AG09319 (cell line): ENCODE data around the gene TPK1.
A peak's percentile ranks its signal among the peaks of the same experiment; 100 is the strongest.

Source experiments
- DNase-seq: peaks from one replicate; pipeline ENCODE4 v3.0.0-alpha.2; 2010; ENCODE audit warnings: low read depth; ENCODE audit errors: extremely low read depth
- TF ChIP-seq, protein P1 (sequence below): IDR thresholded peaks from 2 replicates; pipeline ENCODE4 v1.5.1; 2011; ENCODE audit warnings: low read depth, mild to moderate bottlenecking, inconsistent platforms, low read length, moderate library complexity

Gene TPK1

DNA sequence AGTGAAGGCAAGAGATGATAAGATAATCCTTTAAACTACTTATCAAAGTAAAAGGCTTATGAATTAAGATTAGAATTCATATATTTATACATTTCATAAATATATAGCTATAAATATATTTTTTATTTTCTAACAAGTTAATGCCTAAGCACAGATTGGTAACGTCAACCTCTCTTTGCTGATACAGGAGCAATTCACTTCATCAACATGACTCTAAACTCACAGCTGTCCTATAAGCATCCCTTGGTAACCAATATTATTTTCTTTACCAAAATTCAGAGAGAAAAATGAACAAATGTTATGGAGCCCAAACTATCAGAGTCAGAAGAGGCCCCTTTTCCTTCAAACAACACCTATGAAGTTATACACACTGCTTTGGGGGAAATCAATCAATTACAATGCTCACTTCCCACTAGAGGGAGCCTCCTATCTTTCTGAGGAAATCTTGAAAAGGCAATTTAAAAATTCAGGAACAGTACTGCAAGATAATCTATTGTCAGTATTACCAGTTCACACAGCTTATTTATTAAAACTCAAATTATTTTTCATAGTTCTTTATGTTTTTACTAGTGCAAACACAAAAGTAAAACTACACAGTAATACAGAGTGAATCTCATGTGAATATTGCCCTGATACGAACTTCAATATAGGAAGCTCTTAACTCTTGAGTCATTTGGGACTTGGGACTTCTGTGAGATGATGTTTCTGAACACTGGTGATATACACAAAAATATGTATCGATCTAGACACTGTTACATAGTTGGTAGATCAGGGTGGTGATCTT, 381.4 kb downstream of the TPK1 start:
- no peak for DNase-seq
- TF ChIP-seq, protein P1, sequence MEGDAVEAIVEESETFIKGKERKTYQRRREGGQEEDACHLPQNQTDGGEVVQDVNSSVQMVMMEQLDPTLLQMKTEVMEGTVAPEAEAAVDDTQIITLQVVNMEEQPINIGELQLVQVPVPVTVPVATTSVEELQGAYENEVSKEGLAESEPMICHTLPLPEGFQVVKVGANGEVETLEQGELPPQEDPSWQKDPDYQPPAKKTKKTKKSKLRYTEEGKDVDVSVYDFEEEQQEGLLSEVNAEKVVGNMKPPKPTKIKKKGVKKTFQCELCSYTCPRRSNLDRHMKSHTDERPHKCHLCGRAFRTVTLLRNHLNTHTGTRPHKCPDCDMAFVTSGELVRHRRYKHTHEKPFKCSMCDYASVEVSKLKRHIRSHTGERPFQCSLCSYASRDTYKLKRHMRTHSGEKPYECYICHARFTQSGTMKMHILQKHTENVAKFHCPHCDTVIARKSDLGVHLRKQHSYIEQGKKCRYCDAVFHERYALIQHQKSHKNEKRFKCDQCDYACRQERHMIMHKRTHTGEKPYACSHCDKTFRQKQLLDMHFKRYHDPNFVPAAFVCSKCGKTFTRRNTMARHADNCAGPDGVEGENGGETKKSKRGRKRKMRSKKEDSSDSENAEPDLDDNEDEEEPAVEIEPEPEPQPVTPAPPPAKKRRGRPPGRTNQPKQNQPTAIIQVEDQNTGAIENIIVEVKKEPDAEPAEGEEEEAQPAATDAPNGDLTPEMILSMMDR: peak; percentile 34

DNA sequence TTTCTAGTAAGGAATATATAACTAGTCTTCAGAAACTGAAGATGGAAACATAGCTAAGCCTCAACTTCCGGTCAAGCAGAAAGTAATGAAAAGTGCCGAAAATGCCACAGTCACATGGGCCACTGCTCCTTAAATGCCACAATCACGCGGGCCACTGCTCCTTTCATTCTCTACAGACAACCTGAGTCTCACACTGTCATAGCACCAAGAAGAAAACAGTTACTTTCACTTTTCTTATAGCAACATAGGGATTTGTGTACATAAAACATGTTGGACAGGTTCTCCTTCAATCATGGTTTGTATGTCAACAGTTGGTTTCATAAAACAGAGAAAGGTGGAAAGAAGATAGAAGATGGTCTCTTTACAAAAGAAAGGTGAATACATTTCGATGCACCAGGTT, 383.8 kb downstream of the TPK1 start:
- no peak for DNase-seq
- TF ChIP-seq, protein P1: no peak

DNA sequence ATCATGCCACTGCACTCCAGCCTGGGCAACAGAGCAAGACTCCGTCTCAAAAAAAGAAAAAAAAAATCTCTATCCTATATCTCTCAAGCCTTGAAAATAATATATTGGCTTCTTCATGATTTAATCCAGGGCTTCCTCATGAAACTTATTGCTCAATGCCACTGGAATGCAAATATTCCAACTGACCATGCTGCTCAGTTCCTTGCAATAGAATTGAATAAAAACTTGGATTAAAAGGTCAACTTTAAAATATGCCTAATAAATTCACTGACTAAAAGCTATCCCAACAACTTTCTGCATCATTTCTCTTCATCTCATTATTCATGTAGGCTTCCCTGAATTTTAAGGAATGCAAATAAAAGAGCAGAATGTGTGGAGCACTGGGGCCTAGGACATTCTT, 390.3 kb downstream of the TPK1 start:
- TF ChIP-seq, protein P1: no peak
- no peak for DNase-seq

DNA sequence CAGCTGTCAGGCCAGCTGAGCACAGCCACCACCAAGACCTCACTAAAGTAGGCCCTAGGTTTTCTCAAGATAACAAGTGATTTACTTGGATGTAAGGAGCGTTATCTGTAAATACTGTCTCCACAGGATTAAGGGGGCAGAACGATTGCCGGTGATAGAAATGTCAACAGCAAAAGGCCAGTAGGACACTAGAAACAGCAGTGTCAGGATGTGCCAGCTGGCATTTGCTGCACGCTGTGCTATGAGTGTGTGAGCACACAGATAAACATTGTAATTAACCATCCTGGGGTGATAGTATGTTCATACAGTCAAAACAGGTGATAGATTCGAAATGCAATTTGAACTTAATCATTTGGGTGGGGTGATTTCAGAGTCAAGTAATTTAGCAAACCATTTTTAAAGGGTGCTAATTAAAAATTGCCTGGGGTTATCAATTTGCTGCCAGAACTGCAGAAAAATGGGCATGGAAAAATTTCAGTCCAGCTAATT, 396.1 kb downstream of the TPK1 start:
- TF ChIP-seq, protein P1: no peak
- DNase-seq: no peak

DNA sequence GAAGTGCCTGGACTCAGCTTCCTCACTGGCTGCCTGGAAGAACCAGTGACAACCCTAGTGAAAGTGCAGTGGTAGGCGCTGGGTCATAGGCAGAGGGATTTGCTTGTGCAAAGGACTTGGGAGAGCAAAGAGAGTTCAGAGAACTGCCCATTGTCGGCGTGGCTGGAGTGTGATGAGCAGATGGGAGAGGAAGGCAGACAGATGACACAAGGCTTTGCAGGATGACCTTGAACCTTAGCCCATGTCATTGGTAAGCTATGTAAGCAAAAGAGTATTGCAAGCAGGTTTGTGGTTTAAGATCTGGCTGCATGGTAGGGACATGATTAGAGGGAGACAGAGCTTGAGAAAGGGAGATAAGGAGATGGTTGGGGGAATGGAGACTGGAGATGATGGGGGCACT, 397.1 kb downstream of the TPK1 start:
- TF ChIP-seq, protein P1: no peak
- DNase-seq: no peak

DNA sequence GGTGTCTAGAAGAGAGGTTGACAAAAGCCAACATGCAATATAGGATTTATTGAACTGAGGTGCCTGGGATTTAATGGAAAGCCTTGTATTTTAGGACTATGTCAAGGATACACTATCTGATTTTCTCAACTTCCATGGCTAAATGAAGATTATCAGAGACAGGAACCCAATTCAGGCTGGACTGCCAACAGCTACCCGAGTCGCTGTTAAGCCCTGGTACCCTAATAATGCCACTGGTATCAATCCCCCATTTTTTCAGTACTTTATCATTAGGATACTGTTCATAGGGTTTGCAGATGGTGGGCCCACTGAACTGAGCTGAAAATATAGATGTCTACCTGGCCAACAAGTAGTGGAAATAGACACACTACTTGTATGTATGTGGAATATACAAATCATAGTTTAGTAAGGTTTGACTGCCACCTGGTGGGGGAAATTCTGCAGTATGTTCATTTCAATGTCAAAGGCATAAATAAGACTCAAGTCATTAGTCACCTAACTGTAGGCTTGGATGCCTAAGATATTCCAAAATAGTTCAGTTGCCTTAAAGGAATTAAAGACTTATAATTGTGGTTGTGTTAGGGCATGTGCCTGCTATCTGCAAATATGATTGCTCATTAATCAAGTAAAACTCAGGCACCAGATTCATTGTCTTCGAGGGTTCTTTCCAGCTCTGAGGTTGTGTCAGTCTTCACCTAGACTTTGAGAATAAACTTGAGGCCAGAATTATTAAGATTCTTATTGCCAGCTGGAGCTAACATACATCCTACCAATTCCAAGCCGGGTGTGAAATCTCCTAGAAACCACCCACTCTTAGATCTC, 398.3 kb downstream of the TPK1 start:
- TF ChIP-seq, protein P1: peak; percentile 47
- peak; percentile 10 for DNase-seq

DNA sequence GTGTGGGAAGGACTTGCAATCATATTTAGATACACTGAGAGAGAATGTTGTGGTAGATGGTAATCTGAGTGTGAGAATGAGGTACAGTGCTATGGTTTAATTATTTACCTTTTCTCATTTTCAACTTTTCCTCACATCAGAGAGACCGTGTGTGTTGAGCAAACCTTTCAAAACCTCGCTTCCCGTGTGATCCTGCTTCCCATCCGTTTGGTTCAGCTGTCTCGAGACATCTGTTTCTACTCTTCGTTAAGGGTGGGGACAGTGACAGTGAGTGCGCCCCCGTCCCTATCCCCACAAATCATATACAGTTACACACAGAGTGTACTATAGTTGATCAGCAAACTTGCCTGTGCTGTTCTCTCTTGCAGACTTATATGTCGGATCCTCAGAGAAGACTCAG, 399.4 kb downstream of the TPK1 start:
- TF ChIP-seq, protein P1: no peak

More for the DNA sequence above, 399.4 kb downstream of the TPK1 start:
- no peak for DNase-seq
